ENCODE results near the gene RFX8.
"Not testable (repeated sequence)": the region's sequence is repeated elsewhere in the genome, so short reads cannot be mapped to it uniquely, and the experiment has no call there.

RFX8 gene

GRCh38 chr2:101464841-101465240 is 10.1 kb downstream of the RFX8 start:
- no peak for TF ChIP-seq CTCF (IDR thresholded peaks at IDR 0.05; ENCODE audit: low read length, missing control alignments)
- peak; percentile 59 for DNase-seq (ENCODE audit: low read depth)
- H3K4me3 ChIP-seq (replicated peaks; ENCODE audit: low read depth, low read length), result no peak overlapping the region

- peak; percentile 99 for DNase-seq (ENCODE audit: low read depth)
- H3K4me3 ChIP-seq (replicated peaks; ENCODE audit: low read depth, low read length), result no peak overlapping the region
- TF ChIP-seq CTCF (IDR thresholded peaks at IDR 0.05; ENCODE audit: low read length, missing control alignments), result no peak
These were observed 10.8 kb downstream of the RFX8 start for GRCh38 chr2:101463911-101464641.

GRCh38 chr2:101463421-101463820 is 11.5 kb downstream of the RFX8 start:
- no peak for DNase-seq (ENCODE audit: low read depth)
- TF ChIP-seq CTCF (IDR thresholded peaks at IDR 0.05; ENCODE audit: low read length, missing control alignments), result no peak
- H3K4me3 ChIP-seq (replicated peaks; ENCODE audit: low read depth, low read length), result no peak overlapping the region

GRCh38 chr2:101461381-101461780 is 13.5 kb downstream of the RFX8 start:
- TF ChIP-seq CTCF (IDR thresholded peaks at IDR 0.05; ENCODE audit: low read length, missing control alignments), result no peak
- H3K4me3 ChIP-seq (replicated peaks; ENCODE audit: low read depth, low read length), result no peak overlapping the region
- DNase-seq (ENCODE audit: low read depth), result no peak

- not testable (repeated sequence) for DNase-seq (ENCODE audit: low read depth); H3K4me3 ChIP-seq (replicated peaks; ENCODE audit: low read depth, low read length)
These were observed 20.5 kb downstream of the RFX8 start for GRCh38 chr2:101454408-101454807.

- no peak for DNase-seq (ENCODE audit: low read depth)
- H3K4me3 ChIP-seq (replicated peaks; ENCODE audit: low read depth, low read length), result no peak overlapping the region
- no peak for TF ChIP-seq CTCF (IDR thresholded peaks at IDR 0.05; ENCODE audit: low read length, missing control alignments)
These were observed 23.9 kb downstream of the RFX8 start for GRCh38 chr2:101450965-101451364.

GRCh38 chr2:101446869-101447268 is 28.0 kb downstream of the RFX8 start:
- peak; percentile 52 for DNase-seq (ENCODE audit: low read depth)
- TF ChIP-seq CTCF (IDR thresholded peaks at IDR 0.05; ENCODE audit: low read length, missing control alignments), result no peak
- H3K4me3 ChIP-seq (replicated peaks; ENCODE audit: low read depth, low read length), result no peak overlapping the region

Measured in fibroblast of pulmonary artery (primary cell).